ENCODE data around the gene ANTXRL.

The ANTXRL gene

GRCh38 chr10:46311501-46311951 lies 24.7 kb downstream of the ANTXRL start:
- TF ChIP-seq REST (IDR thresholded peaks at IDR 0.05; ENCODE audit: insufficient read depth in 1 of 2, low read depth in 2 of 2, low read length in 2 of 2) (no peak), POLR2AphosphoS5 (IDR thresholded peaks at IDR 0.05; ENCODE audit: low read depth, low read length) (no peak), SIN3A (IDR thresholded peaks at IDR 0.05; ENCODE audit: borderline replicate concordance, insufficient read depth, low read length) (no peak), FOXP2 (optimal IDR thresholded peaks at IDR 0.05; ENCODE audit: borderline replicate concordance, extremely low read depth, extremely low read length, insufficient read depth) (no peak), TAF1 (IDR thresholded peaks at IDR 0.05; ENCODE audit: borderline replicate concordance, insufficient read depth, low read length) (no peak)

GRCh38 chr10:46312953-46313352 lies 26.2 kb downstream of the ANTXRL start:
- no peak for TF ChIP-seq TAF1 (IDR thresholded peaks at IDR 0.05; ENCODE audit: borderline replicate concordance, insufficient read depth, low read length)
- TF ChIP-seq REST (IDR thresholded peaks at IDR 0.05; ENCODE audit: insufficient read depth in 1 of 2, low read depth in 2 of 2, low read length in 2 of 2): no peak

- no peak for TF ChIP-seq TAF1 (IDR thresholded peaks at IDR 0.05; ENCODE audit: borderline replicate concordance, insufficient read depth, low read length)
- TF ChIP-seq POLR2AphosphoS5 (IDR thresholded peaks at IDR 0.05; ENCODE audit: low read depth, low read length): no peak
Observed at GRCh38 chr10:46314071-46314470, 27.3 kb downstream of the ANTXRL start.

GRCh38 chr10:46317370-46317769 lies 30.6 kb downstream of the ANTXRL start:
- TF ChIP-seq POLR2AphosphoS5 (IDR thresholded peaks at IDR 0.05; ENCODE audit: low read depth, low read length): no peak
- TF ChIP-seq SIN3A (IDR thresholded peaks at IDR 0.05; ENCODE audit: borderline replicate concordance, insufficient read depth, low read length): no peak
- TF ChIP-seq TAF1 (IDR thresholded peaks at IDR 0.05; ENCODE audit: borderline replicate concordance, insufficient read depth, low read length): no peak
- no peak for TF ChIP-seq FOXP2 (optimal IDR thresholded peaks at IDR 0.05; ENCODE audit: borderline replicate concordance, extremely low read depth, extremely low read length, insufficient read depth)

- TF ChIP-seq REST (IDR thresholded peaks at IDR 0.05; ENCODE audit: insufficient read depth in 1 of 2, low read depth in 2 of 2, low read length in 2 of 2): no peak
- no peak for TF ChIP-seq SIN3A (IDR thresholded peaks at IDR 0.05; ENCODE audit: borderline replicate concordance, insufficient read depth, low read length)
- no peak for TF ChIP-seq TAF1 (IDR thresholded peaks at IDR 0.05; ENCODE audit: borderline replicate concordance, insufficient read depth, low read length)
- TF ChIP-seq POLR2AphosphoS5 (IDR thresholded peaks at IDR 0.05; ENCODE audit: low read depth, low read length): no peak
- TF ChIP-seq FOXP2 (optimal IDR thresholded peaks at IDR 0.05; ENCODE audit: borderline replicate concordance, extremely low read depth, extremely low read length, insufficient read depth): no peak
Observed at GRCh38 chr10:46317889-46318288, 31.1 kb downstream of the ANTXRL start.

- TF ChIP-seq SIN3A (IDR thresholded peaks at IDR 0.05; ENCODE audit: borderline replicate concordance, insufficient read depth, low read length): no peak
- TF ChIP-seq TAF1 (IDR thresholded peaks at IDR 0.05; ENCODE audit: borderline replicate concordance, insufficient read depth, low read length): no peak
- no peak for TF ChIP-seq POLR2AphosphoS5 (IDR thresholded peaks at IDR 0.05; ENCODE audit: low read depth, low read length)
- TF ChIP-seq REST (IDR thresholded peaks at IDR 0.05; ENCODE audit: insufficient read depth in 1 of 2, low read depth in 2 of 2, low read length in 2 of 2): no peak
- TF ChIP-seq FOXP2 (optimal IDR thresholded peaks at IDR 0.05; ENCODE audit: borderline replicate concordance, extremely low read depth, extremely low read length, insufficient read depth): no peak
Observed at GRCh38 chr10:46318799-46319198, 32.0 kb downstream of the ANTXRL start.
